ENCODE results near the gene TMPRSS6.

GRCh38 chr22:37050913-37051312 lies 58.6 kb downstream of the TMPRSS6 start:
- no peak for TF ChIP-seq CTCF (IDR thresholded peaks at IDR 0.05)
- TF ChIP-seq POLR2A (IDR thresholded peaks at IDR 0.05) = no peak
- no peak for TF ChIP-seq POLR2AphosphoS5 (IDR thresholded peaks at IDR 0.05; ENCODE audit: insufficient read depth in 1 of 2, low read depth in 1 of 2)
